ENCODE results near the gene GATB.

Gene GATB

DNA sequence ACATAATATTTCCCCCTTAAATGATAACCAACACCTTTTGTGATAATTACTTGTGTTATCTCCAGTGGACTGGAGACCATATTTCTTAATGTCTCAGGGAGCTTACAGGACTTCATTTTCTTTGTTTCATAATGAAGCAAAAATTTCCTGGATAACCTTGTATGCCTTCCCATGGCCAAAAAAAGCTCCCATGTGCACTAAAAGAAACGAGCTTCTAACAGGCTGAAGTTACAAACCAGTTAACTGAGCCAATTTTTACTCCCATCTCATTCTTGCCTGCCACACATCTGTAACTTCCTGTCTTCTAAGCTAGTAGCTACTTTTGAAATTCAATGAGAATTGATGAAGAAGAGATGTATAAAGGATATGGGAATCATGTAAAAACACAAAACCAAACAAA, 32.8 kb downstream of the GATB start:
- Histone ChIP-seq H3K4me1 (ENCODE audit: insufficient read depth, low read length, severe bottlenecking) (no peaks in the 10 kb centered on the region), H3K4me2 (ENCODE audit: low read length) (no peak overlapping the region), H2AFZ (ENCODE audit: low read length) (no peak overlapping the region), H3K36me3 (ENCODE audit: insufficient read depth, low read length) (no peaks in the 10 kb centered on the region), H3K4me3 (ENCODE audit: low read depth, low read length, poor library complexity, severe bottlenecking) (no peak overlapping the region), H3K9me3 (ENCODE audit: low read length) (no peaks in the 10 kb centered on the region), H3K27ac (ENCODE audit: low read depth, low read length, poor library complexity, severe bottlenecking) (no peak overlapping the region), H4K20me1 (ENCODE audit: insufficient read depth, low read length) (no peaks in the 10 kb centered on the region), H3K79me2 (ENCODE audit: insufficient read depth, low read length) (no peaks in the 10 kb centered on the region), H3K9ac (ENCODE audit: low read length) (no peak overlapping the region), H3F3A (ENCODE audit: insufficient read depth, low read length) (no peaks in the 10 kb centered on the region), H3K9me2 (ENCODE audit: low read depth, low read length) (no peaks in the 10 kb centered on the region), H3K27me3 (ENCODE audit: insufficient read depth, low read length) (no peaks in the 10 kb centered on the region)
- TF ChIP-seq, protein P1, sequence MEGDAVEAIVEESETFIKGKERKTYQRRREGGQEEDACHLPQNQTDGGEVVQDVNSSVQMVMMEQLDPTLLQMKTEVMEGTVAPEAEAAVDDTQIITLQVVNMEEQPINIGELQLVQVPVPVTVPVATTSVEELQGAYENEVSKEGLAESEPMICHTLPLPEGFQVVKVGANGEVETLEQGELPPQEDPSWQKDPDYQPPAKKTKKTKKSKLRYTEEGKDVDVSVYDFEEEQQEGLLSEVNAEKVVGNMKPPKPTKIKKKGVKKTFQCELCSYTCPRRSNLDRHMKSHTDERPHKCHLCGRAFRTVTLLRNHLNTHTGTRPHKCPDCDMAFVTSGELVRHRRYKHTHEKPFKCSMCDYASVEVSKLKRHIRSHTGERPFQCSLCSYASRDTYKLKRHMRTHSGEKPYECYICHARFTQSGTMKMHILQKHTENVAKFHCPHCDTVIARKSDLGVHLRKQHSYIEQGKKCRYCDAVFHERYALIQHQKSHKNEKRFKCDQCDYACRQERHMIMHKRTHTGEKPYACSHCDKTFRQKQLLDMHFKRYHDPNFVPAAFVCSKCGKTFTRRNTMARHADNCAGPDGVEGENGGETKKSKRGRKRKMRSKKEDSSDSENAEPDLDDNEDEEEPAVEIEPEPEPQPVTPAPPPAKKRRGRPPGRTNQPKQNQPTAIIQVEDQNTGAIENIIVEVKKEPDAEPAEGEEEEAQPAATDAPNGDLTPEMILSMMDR (IDR thresholded peaks at IDR 0.05; ENCODE audit: low read length) = no peak
- no peak for TF ChIP-seq EZH2 (IDR thresholded peaks at IDR 0.05; ENCODE audit: borderline replicate concordance, low read length)

DNA sequence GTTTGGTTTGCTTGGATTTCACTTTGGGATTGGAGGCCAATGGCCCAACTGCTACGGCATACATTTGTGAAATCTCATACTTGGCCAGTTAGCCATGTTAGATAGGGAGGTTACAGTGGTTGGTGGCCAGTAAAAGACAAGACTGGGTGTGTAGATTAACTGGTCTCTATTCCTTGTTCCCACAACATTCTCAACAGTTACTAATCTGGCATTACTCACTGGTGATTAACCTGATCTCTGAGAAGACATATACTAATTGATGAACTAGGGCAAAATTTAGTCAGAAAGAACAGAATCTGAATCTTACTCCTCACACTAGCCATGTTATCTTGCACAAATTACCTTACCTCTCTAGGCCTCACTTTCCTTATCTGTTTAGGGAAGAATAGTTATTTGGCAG, 33.4 kb downstream of the GATB start:
- Histone ChIP-seq H4K20me1 (ENCODE audit: insufficient read depth, low read length) (no peaks in the 10 kb centered on the region), H3K27ac (ENCODE audit: low read depth, low read length, poor library complexity, severe bottlenecking) (no peak overlapping the region), H3K9me2 (ENCODE audit: low read depth, low read length) (no peaks in the 10 kb centered on the region), H2AFZ (ENCODE audit: low read length) (no peak overlapping the region), H3K79me2 (ENCODE audit: insufficient read depth, low read length) (no peaks in the 10 kb centered on the region), H3K9me3 (ENCODE audit: low read length) (no peaks in the 10 kb centered on the region), H3K4me2 (ENCODE audit: low read length) (no peak overlapping the region), H3K9ac (ENCODE audit: low read length) (no peak overlapping the region), H3K4me1 (ENCODE audit: insufficient read depth, low read length, severe bottlenecking) (no peaks in the 10 kb centered on the region), H3F3A (ENCODE audit: insufficient read depth, low read length) (no peaks in the 10 kb centered on the region), H3K36me3 (ENCODE audit: insufficient read depth, low read length) (no peaks in the 10 kb centered on the region), H3K27me3 (ENCODE audit: insufficient read depth, low read length) (no peaks in the 10 kb centered on the region), H3K4me3 (ENCODE audit: low read depth, low read length, poor library complexity, severe bottlenecking) (no peak overlapping the region)
- no peak for TF ChIP-seq EZH2 (IDR thresholded peaks at IDR 0.05; ENCODE audit: borderline replicate concordance, low read length)
- TF ChIP-seq, protein P1 (IDR thresholded peaks at IDR 0.05; ENCODE audit: low read length) = no peak

DNA sequence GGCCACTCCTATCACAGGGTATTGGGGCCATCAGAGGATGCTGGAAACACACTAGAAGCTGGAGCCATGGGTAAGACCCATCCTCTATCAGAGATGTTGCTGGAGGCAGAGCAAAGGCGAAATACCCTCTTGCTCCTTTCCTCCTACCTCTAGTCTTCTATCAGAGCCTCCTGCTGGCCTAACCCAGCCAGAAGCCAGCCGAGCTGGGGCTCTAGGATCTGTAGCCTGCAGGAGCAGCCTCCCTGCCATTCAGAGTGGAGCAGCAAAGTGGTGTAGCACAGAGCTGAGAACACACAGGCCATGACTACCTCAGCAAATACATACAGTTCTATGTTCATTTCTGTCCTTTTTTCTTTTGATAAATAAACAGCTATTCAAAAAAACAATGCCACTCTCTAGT, 35.7 kb downstream of the GATB start:
- no peak overlapping the region for H3K4me3 ChIP-seq (ENCODE audit: low read depth, low read length, poor library complexity, severe bottlenecking)
- no peaks in the 10 kb centered on the region for H3K9me3 ChIP-seq (ENCODE audit: low read length)
- H3K9me2 ChIP-seq (ENCODE audit: low read depth, low read length) = no peaks in the 10 kb centered on the region
- no peaks in the 10 kb centered on the region for H3K79me2 ChIP-seq (ENCODE audit: insufficient read depth, low read length)
- H2AFZ ChIP-seq (ENCODE audit: low read length) = no peak overlapping the region
- H3K36me3 ChIP-seq (ENCODE audit: insufficient read depth, low read length) = no peaks in the 10 kb centered on the region
- no peaks in the 10 kb centered on the region for H3K4me1 ChIP-seq (ENCODE audit: insufficient read depth, low read length, severe bottlenecking)
- H3F3A ChIP-seq (ENCODE audit: insufficient read depth, low read length) = no peaks in the 10 kb centered on the region
- H4K20me1 ChIP-seq (ENCODE audit: insufficient read depth, low read length) = no peaks in the 10 kb centered on the region
- H3K4me2 ChIP-seq (ENCODE audit: low read length) = no peak overlapping the region
- TF ChIP-seq, protein P1 (IDR thresholded peaks at IDR 0.05; ENCODE audit: low read length) = no peak
- no peak for TF ChIP-seq EZH2 (IDR thresholded peaks at IDR 0.05; ENCODE audit: borderline replicate concordance, low read length)
- no peaks in the 10 kb centered on the region for H3K27me3 ChIP-seq (ENCODE audit: insufficient read depth, low read length)
- no peak overlapping the region for H3K27ac ChIP-seq (ENCODE audit: low read depth, low read length, poor library complexity, severe bottlenecking)
- H3K9ac ChIP-seq (ENCODE audit: low read length) = no peak overlapping the region
